ENCODE data around the gene SMCO4. TPM values are rescaled to one million over a fixed set of nuclear protein-coding genes. Genes with fewer than 3 reads are reported as not detected.
"Not testable (repeated sequence)": the region's sequence is repeated elsewhere in the genome, so short reads cannot be mapped to it uniquely, and the experiment has no call there.

SMCO4 gene, protein sequence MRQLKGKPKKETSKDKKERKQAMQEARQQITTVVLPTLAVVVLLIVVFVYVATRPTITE
- total RNA-seq (2014; rRNA removed; shearing (Covaris generic)) = 27.5 and 49.1 TPM in 2 replicates

DNA sequence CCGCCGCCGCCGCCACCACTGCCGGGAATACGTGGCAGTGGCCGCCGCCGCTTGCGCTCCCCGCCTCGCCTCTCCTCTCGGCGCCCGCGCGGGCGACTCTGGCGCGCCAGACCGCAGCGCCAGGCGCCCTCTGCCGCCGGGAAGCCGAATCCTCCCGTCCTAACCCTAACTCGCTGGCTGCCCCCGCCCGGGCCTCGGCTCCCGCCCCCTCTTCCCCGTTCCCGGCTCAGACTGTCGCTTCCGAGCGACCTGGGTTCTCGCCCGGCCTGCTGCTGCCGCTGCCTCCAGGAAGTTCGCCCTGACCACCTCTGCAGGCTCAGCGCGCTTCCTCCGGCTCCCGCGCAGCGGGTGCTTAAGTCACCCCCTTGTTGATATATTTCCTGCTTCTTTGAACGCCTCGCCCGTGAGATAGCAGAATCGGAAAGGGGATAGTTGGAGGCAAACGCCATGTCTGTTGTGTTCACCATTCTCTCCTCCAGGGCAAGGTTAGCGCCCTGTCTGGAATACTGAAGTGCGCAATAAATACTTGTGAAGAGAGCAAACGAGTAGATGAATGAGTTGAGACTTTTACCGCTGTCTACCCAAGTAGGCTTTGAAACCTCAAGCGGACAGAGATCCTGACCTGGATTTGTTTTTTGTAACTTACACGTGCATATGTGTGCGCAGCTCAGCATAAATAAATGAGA, at the start of gene SMCO4:
SMCO4 (minus strand) TSS at position 100 of the 686 bp plus-strand sequence. CDS start 64,202 bp downstream, outside the sequence.
- DNase-seq (ENCODE audit: low read depth) = peak; percentile 88

DNA sequence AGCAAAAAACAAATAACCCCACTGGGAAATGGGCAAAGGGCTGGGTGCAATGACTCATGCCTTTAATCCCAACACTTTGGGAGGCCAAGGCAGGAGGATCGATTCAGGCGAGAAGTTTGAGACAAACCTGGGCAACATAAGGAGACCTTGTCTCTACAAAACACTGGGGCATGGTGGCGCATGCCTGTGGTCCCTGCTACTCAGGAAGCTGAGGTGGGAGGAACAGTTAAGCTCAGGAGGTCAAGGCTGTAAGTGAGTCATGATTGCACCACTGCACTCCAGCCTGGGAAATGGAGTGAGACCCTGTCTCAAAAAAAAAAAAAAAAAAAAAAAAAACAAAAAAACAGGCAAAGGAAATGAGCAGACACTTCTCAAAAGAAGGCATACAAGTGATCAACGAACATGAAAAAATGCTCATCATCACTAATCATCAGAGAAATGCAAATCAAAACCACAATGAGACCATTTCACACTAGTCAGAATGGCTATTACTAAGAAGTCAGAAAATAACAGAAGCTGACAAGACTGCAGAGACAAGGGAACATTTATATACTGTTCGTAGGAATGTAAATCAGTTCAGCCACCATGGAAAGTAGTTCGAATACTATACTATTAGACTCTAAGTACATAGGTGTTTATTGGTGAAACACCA, 48.2 kb upstream of the SMCO4 start:
- DNase-seq (ENCODE audit: low read depth) = peak; percentile 82

DNA sequence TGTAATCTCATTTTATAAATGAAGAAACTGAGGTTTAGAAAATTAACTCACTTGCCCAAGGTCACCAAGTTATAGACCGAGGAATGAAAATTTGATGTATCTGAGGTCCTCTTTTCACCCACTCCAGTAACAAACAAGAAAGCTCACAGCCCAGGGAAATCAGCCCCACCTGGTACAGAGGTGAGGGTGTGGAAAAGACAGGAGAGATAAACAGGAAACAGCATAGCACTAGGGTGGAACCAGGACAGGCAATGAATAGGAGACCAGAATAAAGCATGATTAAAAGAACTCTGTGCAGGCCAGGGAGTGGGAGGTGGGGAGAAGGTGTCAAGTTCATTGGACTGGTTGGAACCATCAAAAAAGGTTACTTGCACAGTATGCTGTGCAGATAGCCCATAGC, 46.2 kb upstream of the SMCO4 start:
- no peak for DNase-seq (ENCODE audit: low read depth)

DNA sequence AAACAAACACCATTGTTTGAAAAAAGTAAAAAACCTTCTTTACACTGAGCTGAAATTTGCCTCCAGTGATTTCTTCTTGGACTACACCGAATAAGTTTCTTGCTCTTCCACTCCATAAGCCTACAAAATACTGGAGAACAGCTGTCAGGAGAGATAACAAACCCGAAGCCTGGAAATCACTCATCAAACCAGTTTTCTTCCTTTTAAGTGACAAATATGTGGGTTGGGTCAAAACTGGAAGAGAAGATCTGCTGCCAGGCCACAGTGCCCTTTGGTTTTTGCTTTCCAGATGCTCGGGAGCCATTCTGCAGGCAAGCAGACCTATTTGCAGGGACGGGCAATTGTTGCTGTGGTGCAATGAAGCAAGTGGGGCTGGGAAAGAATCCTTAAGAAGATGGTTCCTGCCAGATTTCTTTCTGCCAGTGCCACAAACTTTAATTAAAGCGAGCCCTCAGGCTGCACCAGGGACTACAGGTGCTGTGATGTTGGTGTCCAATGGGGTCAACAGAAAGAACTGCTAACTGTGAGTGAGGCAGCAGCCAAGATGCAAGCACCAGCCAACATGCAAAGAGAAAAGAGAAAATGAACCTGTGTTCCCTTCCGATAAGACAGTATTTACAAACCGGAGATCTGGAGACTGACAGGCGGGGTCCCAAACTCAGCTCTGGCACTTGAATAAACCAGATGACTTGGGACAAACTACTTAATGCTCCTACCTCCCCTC, 44.8 kb upstream of the SMCO4 start:
- no peak for DNase-seq (ENCODE audit: low read depth)

DNA sequence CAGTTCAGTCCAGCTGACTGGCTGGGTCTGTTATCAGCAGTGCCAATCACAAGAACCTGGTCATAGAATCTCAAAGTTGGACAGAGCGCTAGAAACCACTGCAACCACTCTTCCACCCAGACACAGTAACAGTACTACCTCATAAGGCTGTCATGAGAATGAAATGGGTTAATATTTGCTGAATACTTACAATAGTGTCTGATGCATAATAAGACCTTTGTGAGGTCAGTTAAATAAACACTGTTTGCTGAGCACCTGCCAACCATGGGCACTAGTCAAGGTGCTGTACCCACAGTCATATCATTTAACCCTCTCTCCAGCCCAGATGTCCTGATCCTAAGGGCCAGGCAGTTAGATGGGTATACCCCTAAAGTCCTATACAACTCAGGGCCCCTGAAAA, 44.2 kb upstream of the SMCO4 start:
- not testable (repeated sequence) for DNase-seq (ENCODE audit: low read depth)

DNA sequence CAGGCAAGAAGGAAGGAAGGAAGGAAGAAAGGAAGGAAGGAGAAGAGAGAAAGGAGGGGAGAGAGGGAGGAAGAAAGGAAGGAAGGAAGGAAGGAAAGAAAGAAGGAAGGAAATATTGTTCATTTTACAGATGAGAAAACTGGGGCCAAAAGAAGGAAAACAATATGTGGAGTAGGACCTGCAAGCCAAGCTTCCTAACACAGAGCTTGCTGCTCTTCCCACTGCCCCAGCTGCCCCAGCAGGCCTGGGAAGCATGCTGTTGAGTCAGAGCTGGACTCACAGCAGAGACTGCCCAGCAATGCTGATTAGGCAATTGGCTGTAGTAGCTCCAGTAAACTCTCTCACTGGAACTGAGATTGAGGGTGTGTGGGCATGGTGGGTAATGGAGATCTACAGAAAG, 42.6 kb upstream of the SMCO4 start:
- DNase-seq (ENCODE audit: low read depth) = peak; percentile 48

DNA sequence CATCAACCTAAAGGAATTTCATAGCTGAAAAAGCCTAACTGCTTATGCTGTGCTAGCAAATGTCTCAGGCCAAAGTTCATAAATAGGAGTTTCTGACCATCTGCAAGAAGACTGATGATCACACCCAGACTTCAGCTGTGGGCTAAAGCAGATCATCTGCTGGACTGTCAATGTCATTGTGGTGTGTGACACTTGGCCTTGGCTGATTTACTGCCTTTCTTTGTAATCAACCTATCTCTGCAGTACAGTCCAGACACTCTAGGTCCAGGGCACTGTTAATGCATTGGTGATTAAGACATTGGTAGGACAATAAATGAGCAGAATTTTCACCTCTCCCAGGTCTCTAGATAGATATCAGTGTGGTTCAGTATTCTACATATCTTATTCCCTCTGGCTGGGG, 40.3 kb upstream of the SMCO4 start:
- no peak for DNase-seq (ENCODE audit: low read depth)

DNA sequence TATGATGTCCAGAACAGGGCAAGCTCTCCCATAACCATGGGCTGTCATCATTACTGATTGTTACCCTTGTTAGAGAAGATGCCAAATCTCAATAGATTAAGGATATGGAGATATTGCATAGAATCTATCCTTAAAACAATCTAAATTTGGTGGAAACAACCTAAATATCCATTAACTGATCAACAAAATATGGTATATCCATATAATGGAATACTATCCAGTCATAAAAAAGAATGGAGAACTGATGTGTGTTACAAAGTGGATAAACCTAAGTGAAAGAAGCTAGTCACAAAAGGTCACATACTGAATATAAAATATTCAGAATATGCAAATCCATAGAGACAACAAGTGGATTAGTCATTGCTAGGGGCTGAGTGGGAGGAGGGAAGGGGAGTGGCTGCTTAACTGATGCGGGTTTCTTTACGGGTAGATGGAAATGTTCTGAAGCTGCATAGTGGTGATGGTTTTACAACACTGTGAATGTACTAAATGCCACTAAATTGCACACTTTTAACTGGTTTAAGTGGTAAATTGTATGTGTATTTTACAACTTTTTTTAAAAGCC, 36.1 kb upstream of the SMCO4 start:
- DNase-seq (ENCODE audit: low read depth) = no peak

DNA sequence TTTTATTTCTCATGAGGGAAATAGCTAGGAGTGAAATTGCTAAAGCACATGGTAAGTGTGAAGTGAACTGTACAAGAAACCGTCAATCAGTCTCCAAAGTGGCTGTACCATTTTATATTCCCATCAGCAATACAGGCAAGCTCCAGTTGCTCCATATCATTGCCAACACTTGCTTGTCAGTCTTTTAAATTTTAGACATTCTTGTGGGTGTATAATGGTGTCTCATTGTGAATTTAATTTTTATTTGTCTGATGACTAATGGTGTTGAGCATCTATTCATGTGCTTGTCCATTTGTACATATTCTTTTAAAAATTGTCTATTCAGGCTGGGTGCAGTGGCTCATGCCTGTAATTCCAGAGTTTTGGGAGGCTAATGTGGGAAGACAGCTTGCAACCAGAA, 34.1 kb upstream of the SMCO4 start:
- DNase-seq (ENCODE audit: low read depth) = peak; percentile 10

DNA sequence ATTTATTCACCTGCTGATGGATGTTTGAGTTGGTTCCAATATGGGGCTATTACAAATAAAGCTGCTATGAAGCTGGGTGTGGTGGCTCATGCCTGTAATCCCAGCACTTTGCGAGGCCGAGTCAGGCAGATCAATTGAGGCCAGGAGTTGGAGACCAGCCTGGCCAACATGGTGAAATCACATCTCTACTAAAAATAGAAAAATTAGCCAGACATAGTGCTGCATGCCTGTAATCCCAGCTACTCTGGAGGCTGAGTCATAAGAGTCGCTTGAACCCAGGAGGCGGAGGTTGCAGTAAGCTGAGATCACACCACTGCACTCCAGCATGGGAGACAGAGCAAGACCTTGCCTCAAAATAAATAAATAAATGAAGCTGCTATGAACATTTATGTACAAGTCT, 33.7 kb upstream of the SMCO4 start:
- peak; percentile 39 for DNase-seq (ENCODE audit: low read depth)

DNA sequence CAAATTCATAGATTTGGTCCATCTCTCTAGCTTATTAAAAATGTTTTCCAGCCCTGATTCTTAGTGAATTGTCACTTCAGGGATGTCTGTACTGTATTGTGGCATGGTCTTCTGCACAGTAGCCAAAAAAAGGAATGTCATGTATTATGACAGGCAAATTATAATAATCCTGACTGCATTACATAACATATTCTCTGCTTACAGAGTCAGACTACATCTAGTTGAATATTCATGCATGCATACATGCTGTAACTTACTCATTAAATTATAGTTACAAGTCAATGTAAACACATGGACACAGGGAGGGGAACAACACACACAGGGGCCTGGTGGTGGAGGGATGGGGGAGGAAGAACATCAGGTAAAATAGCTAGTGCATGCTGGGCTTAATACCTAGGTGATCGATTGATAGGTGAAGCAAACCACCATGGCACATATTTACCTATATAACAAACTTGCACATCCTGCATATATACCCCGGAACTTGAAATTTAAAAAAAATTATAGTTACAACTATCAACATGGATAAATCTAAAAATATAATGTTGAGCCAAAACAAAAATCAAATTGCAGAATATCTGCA, 31.5 kb upstream of the SMCO4 start:
- DNase-seq (ENCODE audit: low read depth) = no peak

DNA sequence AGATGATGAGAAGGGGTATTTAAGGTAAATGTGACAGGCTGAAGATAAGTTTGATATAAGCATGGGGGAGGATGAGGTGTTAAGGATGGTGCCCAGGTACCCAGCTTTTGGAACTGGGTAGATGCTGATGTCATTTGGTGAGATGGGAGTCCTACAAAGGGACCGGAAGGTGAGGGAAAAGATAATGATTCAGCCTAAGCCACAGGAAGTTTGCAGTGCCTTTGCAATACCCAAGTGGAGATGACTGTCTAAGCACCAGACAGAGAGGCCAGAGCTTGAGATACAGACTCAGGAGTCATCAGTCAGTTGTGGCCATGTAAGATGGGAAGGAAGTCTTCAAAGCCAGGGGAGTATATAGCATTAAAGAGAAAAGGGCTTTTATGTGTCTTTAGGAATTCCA, 30.0 kb upstream of the SMCO4 start:
- peak; percentile 37 for DNase-seq (ENCODE audit: low read depth)

DNA sequence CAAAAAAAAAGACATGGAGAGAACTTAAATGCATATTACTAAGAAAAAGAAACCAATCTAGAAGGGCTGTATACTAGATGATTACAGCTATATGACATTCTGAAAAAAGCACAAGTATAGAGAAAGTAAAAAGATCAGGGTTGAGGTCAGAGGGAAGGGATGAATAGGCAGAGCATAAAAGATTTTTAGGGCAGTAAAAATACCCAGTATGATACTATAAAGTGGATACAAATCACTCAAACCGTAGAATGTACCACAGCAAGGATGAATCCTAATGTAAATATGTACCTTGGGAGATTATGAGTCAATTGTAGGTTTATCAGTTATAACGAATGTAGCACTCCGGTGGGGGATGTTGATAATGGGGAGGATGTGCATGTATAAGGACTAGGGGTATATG, 29.4 kb upstream of the SMCO4 start:
- DNase-seq (ENCODE audit: low read depth) = no peak

DNA sequence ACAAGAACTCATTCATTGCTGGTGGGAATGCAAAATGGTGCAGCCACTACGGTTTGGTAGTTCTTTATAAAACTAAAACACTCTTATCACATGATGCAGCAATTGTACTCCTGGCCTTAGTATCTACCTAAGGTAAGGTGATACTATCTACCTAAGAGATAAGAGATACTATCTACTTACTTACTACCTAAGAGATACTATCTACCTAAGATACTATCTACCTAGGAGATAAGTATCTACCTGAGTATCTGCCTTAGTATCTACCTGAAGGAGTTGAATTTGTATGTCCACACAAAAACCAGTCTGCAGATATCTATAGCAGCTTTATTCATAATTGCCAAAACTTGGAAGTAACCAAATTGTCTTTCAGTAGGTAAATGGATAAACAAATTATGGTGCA, 29.0 kb upstream of the SMCO4 start:
- DNase-seq (ENCODE audit: low read depth) = no peak

DNA sequence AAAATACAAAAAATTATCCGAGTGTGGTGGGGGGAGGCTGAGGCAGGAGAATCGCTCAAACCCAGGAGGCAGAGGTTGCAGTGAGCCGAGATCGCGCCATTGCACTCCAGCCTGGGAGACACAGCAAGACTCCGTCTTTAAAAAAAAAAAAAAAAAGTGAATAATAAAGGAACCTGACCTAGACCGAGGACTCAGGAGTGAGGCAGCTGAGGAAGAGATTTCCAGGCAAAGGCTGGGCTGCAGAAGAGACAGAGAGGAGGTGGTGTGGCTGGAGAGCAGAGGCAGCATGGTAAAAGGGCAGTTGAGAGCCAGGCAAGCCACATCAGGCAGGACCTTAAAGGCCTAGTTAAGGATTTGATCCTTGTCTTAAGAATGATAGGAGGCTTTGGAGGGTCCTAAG, 28.4 kb upstream of the SMCO4 start:
- no peak for DNase-seq (ENCODE audit: low read depth)

DNA sequence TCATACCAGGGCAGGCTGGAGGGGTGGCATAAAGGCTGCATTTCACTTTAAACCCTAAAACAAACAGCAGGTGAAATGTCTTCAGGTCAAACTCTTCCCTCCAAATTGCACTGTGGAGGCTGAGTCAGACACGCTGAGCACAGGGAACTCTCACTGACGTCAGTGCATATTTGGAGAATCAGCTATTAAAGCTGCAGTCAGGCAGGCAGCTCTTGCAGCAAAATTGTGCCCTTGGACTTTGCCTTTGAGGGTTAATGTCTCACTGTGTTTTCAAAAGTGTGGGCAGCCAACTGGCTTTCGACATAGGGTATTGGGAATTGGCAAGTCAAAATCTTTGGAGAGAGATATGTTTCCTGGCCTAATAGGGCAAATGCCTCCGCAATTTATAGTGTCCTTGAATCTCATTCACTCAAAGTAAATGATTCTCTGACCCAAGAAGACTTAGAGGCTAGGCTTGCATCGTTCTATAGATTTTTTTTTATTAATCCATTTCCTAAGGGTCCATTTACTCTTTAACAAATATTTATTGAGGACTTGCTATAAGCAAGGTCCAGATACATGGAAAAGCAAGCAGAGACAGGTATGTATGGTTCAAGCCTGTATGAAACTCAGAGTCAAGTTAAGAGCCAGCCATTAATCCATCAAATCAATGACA, 27.7 kb upstream of the SMCO4 start:
- DNase-seq (ENCODE audit: low read depth) = peak; percentile 61

DNA sequence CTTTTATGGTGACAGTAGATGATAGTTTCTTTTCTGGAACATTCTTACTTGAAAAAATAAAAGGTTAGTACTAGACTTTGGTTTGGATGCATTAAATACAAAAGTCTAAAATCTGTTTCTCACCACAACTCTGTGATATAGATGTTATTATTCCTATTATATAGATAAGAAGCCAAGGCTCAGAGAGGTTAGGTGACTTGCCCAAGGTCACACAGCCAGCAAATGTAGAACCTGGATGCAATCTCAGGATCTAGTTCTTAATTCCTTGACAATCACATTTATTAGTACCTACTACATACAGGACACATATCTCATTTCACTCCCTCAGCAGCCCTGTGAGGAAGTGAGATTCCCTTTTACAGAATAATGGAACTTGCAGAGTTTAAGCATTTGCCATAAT, 26.3 kb upstream of the SMCO4 start:
- no peak for DNase-seq (ENCODE audit: low read depth)

DNA sequence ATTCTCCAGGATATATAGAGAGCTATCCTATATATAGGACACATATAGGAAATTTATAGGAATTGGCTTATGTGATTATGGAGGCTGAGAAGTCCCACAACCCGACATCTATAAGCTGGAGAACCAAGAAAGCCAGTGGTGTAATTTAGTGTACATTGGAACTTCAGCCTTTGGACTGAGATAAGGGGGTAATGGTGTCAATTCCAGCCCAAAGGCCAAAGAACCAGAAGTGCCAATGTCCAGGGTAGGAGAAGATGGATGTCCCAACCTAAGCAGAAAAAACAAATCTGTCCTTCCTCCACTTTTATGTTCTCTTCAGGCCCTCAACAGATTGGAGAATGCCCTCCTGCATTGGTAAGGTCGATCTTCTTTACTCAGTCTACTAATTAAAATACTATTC, 25.5 kb upstream of the SMCO4 start:
- no peak for DNase-seq (ENCODE audit: low read depth)

DNA sequence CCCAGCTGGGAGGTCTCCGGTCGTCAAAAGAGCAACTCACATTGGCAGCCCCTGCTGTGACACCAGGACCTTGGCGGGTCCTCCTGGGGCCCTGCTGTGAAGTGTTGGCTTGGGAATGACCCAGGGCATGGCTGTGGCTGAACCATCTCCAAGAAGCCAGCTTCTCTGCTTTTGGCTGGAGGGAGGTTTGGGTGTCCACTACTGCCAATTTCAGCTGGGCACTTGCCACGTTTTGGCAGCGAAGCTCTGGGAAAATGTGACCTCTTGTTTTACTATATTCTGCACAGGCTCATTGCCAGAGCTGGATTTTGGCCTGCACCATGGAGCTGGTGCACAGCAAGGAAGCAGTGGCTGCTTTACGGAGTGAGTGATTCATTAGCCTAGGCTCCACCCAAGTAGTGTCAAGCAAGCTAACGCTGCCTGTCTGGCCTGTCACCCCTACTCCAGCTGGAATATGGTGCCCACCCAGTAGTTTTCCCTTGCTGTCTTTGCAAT, 24.3 kb upstream of the SMCO4 start:
- peak; percentile 9 for DNase-seq (ENCODE audit: low read depth)

DNA sequence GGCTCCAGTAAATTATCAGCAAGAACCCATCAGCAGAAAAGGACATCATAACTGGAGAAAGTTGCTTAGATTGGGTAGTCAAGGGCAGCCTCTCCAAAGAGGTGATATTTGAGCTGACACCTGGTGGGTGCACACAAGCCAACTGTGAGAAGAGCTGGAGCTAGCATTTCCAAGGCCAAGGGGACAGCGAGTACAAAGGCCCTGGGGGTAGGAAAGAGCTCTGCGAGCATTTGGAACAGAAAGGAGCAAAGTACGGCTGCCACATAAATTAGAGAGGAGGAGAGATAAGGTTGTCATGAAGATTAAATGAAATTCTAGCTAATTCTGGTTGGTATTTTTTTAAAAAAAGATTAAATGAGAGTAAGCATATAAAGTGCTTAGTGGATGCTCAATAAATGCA, 21.7 kb upstream of the SMCO4 start:
- DNase-seq (ENCODE audit: low read depth) = no peak

DNA sequence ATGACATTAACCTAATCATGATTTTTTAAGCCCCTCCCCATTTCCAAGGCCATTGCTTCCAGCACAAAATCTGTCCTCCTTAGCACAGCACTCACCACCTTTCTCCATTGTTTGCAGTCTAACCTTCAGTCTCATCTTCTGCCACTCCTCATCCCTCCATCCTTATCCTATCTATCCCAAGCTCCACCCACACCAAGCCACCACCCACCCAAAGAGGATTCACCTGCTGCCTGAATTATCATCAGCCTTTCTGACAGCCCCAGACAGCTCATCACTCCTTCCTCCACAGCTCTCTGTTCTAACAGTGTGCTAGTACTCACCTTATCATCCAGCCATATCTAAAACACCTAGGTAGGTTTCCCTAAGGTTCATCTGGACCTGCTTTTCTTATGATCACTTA, 20.7 kb upstream of the SMCO4 start:
- no peak for DNase-seq (ENCODE audit: low read depth)

Data from Daoy (cell line).